PFSK-1 (cell line): Measurements from ENCODE around the gene CASZ1.

Experiments used
- FOXP2 ChIP-seq: optimal IDR thresholded peaks from 2 replicates; pipeline ENCODE3; 2011; ENCODE audit warnings: borderline replicate concordance, control low read depth, inconsistent platforms; ENCODE audit not compliant: insufficient read depth; ENCODE audit errors: extremely low read length, extremely low read depth
- POLR2AphosphoS5 ChIP-seq: IDR thresholded peaks from 2 replicates; pipeline ENCODE4 v1.6.1; 2012; ENCODE audit warnings: low read depth, mild to moderate bottlenecking, control low read depth, low read length, moderate library complexity
- REST ChIP-seq, 2 experiments: IDR thresholded peaks; 2 replicates each; pipeline versions ENCODE4 v1.6.1 to v1.8.0; 2011 to 2012; ENCODE audit warnings: low read depth in 2 of 2, low read length in 2 of 2, control low read depth in 1 of 2, inconsistent platforms in 1 of 2, mild to moderate bottlenecking in 1 of 2, moderate library complexity in 1 of 2; ENCODE audit not compliant: insufficient read depth in 1 of 2
- SIN3A ChIP-seq: IDR thresholded peaks from 2 replicates; pipeline ENCODE4 v1.6.1; 2012; ENCODE audit warnings: mild to moderate bottlenecking, low read length, moderate library complexity, borderline replicate concordance; ENCODE audit not compliant: insufficient read depth
- TAF1 ChIP-seq: IDR thresholded peaks from 2 replicates; pipeline ENCODE4 v1.6.1; 2012; ENCODE audit warnings: low read length, control low read depth, borderline replicate concordance; ENCODE audit not compliant: insufficient read depth

GRCh38 chr1:10613861-10614260 lies 182.6 kb downstream of the CASZ1 start:
- TF ChIP-seq TAF1 (no peak), POLR2AphosphoS5 (no peak), REST (IDR thresholded peaks at IDR 0.05; ENCODE audit: insufficient read depth in 1 of 2, low read depth in 2 of 2, low read length in 2 of 2) (no peak), SIN3A (no peak), FOXP2 (no peak)
